Sigmoid colon (tissue), 4 donors: Measurements from ENCODE around the gene DOCK1.

ENCODE experiments used
- CTCF ChIP-seq, 4 experiments: fragments of 450-650 bp in 3 of 4; fragments of 200-600 bp in 1 of 4; IDR thresholded peaks; one replicate each; pipeline ENCODE4 v1.5.1; 2016 to 2019; ENCODE audit warnings: antibody characterized with exemption in 4 of 4, mild to moderate bottlenecking in 3 of 4, moderate library complexity in 2 of 4
- EP300 ChIP-seq, 4 donors: sonication (generic); formaldehyde crosslinking; IDR thresholded peaks; one replicate each; pipeline ENCODE4 v1.6.1; 2017; ENCODE audit warnings: antibody characterized with exemption in 4 of 4
- POLR2A ChIP-seq, 2 donors: fragments of 450-650 bp; IDR thresholded peaks; one replicate each; pipeline ENCODE4 v1.6.1; 2016; ENCODE audit warnings: antibody characterized with exemption in 2 of 2, mild to moderate bottlenecking in 2 of 2, moderate library complexity in 2 of 2
- POLR2AphosphoS5 ChIP-seq, 4 donors: sonication (generic); formaldehyde crosslinking; IDR thresholded peaks; one replicate each; pipeline ENCODE4 v1.6.1; 2017; ENCODE audit warnings: antibody characterized with exemption in 4 of 4

- TF ChIP-seq POLR2AphosphoS5 (IDR thresholded peaks at IDR 0.05) (no peak), POLR2A (IDR thresholded peaks at IDR 0.05) (no peak), CTCF (IDR thresholded peaks at IDR 0.05) (no peak), EP300 (IDR thresholded peaks at IDR 0.05) (no peak)
These were observed 123.3 kb downstream of the DOCK1 start for GRCh38 chr10:127028556-127028955.
